ENCODE results near the gene PSMC3.

- TF ChIP-seq CTCF (IDR thresholded peaks at IDR 0.05; ENCODE audit: low read depth, low read length, poor library complexity, severe bottlenecking) (no peak), EZH2phosphoT487 (IDR thresholded peaks at IDR 0.05; ENCODE audit: borderline replicate concordance, low read length) (no peak)
Observed at GRCh38 chr11:47436726-47437125, 10.5 kb upstream of the PSMC3 start.
